Liver (tissue), 3 donors: ENCODE measurements around the gene TCF7L2.

ENCODE experiments used
- HNF4G ChIP-seq: IDR thresholded peaks from 2 replicates; pipeline ENCODE4 v1.6.1; 2016; ENCODE audit warnings: antibody characterized with exemption
- TF ChIP-seq, protein P1 (sequence below): fragments of 150-350 bp; IDR thresholded peaks from 2 replicates; pipeline ENCODE4 v1.5.1; 2017; ENCODE audit warnings: improper control_type of control experiment, low read depth, low read length; ENCODE audit not compliant: missing input control
- donor health status: healthy.
- donor health status: healthy.

DNA sequence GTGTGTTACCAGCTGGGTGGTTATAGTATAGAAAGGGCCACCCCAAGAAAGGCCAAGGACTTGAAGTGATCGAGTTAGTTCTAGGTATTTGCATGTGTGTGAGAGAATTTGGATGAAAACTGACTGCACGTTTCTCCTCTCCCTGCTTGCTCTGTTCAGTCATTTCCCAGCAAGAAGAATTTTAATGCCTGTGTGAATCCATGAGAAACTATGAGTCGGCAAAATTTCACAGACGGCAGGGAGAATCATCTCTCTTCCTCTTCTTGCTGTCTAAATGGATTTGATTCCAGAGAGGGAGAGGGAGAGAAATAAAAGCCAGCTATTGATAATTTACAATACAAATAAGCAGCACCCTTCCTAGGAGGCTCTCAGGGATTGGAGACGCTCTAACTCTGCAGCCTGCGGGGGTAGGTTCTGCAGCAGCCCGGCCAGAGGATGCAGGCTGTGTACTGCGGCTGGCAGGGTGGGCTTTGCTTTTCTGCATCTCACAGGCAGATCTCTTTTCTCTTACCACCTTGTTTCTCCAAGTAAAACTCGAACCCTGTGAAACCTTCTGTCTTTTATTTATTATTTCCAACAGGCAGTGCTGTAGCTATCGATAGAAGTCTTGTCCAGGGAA is 183.6 kb downstream of the TCF7L2 start:
- no peak for TF ChIP-seq HNF4G
- TF ChIP-seq, protein P1, sequence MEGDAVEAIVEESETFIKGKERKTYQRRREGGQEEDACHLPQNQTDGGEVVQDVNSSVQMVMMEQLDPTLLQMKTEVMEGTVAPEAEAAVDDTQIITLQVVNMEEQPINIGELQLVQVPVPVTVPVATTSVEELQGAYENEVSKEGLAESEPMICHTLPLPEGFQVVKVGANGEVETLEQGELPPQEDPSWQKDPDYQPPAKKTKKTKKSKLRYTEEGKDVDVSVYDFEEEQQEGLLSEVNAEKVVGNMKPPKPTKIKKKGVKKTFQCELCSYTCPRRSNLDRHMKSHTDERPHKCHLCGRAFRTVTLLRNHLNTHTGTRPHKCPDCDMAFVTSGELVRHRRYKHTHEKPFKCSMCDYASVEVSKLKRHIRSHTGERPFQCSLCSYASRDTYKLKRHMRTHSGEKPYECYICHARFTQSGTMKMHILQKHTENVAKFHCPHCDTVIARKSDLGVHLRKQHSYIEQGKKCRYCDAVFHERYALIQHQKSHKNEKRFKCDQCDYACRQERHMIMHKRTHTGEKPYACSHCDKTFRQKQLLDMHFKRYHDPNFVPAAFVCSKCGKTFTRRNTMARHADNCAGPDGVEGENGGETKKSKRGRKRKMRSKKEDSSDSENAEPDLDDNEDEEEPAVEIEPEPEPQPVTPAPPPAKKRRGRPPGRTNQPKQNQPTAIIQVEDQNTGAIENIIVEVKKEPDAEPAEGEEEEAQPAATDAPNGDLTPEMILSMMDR: no peak
